Right forelimb (tissue), 1 donor: ENCODE results near the gene ZNF750.
A peak's percentile ranks its signal among the peaks of the same experiment; 100 is the strongest.

Experiments used
- DNase-seq: peaks from one replicate; pipeline ENCODE4 v3.0.0-alpha.2; 2018

ZNF750 gene

DNA sequence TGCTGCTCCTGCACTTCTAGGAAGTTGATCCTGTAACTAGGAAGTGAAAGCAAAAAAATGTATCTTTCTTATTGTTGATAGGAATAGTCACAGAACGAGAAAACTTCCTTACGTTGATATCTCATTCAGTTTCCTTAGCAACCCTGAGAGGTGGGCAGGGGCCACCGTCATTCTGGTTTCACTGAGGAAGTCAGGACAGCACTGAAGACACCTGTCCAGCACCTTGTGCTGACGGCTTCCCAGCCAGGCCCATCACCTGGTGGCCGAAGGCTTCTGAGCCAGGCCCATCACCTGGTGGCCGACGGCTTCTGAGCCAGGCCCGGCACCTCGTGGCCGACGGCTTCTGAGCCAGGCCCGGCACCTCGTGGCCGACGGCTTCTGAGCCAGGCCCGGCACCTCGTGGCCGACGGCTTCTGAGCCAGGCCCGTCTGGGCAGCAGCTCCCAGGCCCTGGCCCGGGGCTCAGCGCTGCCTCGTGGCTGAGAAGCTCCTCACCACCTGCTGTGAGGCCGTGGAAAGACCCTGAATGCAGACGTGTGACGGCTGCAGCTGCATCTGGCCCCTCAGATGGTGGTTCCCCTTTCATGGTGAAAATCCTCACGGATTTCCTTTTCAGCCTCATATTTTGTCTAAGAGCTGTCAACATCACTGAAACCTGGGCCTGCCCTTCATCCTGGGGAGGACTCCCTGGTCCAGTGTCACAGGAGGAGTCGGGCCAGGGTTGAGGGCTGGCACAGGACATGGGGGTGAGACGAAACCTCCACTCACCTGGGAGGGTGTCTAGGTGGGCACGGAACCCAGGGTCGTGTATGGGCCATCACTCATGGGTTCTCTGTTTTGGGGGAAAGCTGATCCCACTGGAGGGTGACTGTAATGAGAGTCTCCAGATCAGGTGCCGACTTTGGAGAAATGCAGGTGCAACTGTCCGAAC lies 33.0 kb upstream of the ZNF750 start:
- DNase-seq: no peak

GRCh38 chr17:82871776-82872561 lies 32.1 kb upstream of the ZNF750 start:
- DNase-seq: no peak

DNA sequence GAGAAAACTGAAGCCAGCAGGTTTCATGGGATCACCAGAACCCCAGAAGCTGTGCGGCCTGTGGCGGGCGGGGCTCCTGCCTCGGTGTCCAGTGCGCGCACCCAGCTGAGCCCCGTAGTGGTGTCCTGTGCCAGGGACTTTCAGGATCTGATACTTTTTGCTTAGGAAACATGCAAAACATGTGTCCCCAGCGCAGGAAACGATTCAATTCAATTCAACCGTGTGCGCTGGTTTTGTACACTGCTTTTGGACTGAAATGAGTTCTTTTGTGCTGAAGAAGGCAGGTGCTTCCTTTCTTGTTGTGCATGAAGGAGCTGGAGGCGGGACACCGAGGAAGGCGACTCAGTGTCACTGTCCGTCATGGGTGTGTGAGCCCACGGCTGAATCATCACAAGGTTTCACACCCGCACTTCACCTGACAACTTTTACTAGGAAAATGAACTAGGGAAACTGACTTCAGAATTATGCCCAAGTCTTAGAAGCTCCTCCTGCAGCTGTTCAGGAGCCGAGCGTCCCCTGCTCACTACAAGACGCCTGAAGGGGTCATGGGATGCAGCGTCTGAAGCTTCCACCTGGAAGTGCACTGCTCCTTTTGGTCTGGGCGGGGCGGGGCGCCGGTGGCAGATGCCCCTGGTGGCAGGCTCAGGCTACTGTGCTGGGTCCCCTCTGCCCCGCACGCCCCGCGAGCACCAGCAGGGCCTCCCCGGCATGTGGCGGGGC lies 31.4 kb upstream of the ZNF750 start:
- no peak for DNase-seq

DNA sequence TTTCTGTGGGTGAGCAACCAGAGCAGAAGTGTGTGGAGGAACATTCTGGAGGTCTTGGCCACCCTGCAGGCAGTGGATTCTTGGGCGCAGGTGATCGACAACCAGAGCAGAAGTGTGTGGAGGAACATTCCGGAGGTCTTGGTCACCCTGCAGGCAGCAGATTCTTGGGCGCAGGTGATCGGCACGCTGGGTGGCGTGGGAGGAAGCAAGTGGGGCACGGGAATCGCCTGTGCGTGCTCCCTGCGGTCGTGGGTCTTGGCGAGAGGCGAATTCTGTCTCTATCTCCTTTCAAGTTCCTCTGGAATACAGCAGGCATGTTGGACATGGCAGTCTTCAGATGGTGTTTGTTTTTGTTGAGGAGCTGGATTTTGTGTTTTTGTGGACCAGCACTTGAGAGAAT lies 30.7 kb upstream of the ZNF750 start:
- DNase-seq: no peak

DNA sequence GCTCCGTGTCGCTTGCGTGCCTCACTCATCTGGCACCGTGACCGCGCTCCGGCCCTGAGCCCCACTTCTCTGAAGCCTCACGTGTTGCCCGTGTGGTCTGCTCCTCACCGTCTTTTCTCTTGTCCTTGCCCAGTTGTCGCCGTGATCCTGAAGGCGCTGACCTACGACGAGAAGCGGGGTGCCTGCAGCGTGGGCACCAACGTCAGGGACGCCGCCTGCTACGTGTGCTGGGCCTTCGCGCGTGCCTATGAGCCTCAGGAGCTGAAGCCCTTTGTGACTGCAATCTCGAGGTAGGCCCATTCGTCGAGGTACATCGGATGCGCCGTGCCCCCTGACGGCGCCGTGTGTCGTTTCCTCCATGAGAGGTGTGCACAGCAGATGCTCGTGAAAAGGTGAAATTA lies 30.3 kb upstream of the ZNF750 start:
- DNase-seq: no peak

DNA sequence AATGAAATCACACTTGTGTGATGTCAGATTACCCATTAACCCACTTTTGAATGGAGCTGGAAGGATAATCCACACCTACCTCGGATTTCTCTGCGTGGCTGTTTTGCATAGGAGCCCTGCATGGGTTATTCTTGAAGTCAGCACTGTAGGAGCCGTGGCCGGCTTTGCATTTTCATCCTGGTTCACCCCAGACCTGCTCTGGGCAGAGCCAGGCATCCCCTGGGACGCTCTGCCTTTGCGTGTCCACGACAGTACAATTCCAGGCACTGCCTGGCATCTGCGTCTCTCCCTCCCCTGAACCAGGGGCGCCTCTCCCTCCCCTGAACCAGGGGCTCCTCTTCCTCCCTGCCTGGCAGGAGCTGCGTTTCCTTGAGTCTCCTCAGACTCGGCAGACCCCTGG lies 29.7 kb upstream of the ZNF750 start:
- no peak for DNase-seq

- no peak for DNase-seq
Measured at GRCh38 chr17:82868715-82869131, 28.9 kb upstream of the ZNF750 start.

- no peak for DNase-seq
Measured at GRCh38 chr17:82867763-82868325, 28.0 kb upstream of the ZNF750 start.

DNA sequence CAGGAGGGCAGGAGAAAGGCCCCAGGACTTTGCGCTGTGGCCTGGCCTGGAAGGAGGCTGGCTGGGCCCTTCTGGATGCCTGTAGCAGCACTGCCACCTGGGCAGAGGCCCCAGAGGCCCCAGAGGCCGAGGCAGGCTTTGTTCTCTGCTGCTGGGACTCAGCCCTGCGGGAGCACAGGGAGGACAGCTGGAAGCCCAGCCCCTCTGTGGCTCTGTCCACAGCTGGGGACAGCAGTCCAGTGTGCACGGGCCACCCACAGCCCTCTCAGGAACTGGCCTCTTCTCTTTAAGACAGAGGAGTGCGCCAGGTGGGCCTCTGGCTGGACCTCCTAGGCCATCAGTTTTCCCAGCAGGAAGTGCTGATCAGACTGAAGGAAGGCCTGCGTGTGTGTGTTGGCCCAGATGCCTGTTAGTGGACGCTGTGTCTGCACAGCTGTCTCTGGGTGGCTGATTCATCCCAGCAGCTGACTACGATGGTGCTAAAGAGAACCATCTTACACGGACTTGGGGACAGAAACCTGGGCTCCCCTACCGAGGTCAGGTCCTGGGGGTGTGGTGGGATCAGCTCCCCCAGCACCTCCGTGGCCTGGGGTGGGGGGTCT lies 26.9 kb upstream of the ZNF750 start:
- DNase-seq: peak; percentile 75

DNA sequence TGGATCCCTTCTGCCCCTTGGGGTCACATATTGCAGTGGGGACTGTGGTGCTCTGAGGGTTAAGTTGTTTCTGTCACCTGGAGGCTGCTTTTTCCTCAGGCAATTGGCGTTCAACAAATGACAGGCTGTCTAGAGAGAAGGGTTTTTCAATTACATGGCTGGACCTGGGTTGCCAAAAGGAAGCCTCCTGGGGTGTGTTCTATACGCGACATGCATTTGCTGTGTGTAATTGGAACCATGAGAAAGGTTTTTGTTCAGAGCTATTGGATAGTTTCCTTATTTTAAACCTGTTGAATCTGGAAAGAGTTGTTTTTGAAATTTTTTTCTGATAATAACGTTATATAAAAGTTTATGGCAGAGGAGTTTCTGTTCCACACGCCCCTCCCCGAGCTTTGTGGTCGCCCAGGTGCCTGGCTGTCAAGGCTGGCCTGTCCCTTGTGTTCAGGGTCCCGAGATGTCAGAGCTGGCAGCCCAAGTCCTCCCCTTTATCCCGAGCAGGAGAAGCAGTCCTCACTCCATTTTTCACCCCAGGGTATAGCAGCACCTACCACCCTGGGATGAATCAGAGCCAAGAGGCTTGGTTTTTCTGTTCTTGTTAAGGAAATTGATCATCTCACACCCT lies 26.1 kb upstream of the ZNF750 start:
- no peak for DNase-seq

DNA sequence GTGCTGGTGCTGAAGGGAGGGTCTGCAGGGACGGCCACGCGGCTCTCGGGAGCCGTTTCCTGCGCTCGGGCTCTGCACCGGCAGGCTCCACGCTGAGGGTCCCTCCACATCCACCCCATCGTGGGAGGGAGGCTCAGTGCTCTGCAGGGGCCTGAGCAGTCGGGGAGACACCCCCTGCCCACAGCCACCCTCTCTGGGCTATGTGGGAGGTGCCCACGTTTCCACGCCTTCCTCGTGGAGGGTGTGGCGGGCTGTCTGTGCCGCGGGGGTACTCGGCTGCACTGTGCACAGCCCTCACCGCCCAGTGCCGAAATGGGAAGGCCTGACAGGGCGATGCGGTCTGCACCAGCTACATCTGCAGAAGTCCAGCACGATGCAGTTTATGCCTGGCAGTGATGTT lies 25.5 kb upstream of the ZNF750 start:
- no peak for DNase-seq

GRCh38 chr17:82864713-82865248 lies 25.0 kb upstream of the ZNF750 start:
- no peak for DNase-seq

- no peak for DNase-seq
Measured at GRCh38 chr17:82863941-82864712, 24.3 kb upstream of the ZNF750 start.

GRCh38 chr17:82863383-82863940 lies 23.6 kb upstream of the ZNF750 start:
- no peak for DNase-seq

DNA sequence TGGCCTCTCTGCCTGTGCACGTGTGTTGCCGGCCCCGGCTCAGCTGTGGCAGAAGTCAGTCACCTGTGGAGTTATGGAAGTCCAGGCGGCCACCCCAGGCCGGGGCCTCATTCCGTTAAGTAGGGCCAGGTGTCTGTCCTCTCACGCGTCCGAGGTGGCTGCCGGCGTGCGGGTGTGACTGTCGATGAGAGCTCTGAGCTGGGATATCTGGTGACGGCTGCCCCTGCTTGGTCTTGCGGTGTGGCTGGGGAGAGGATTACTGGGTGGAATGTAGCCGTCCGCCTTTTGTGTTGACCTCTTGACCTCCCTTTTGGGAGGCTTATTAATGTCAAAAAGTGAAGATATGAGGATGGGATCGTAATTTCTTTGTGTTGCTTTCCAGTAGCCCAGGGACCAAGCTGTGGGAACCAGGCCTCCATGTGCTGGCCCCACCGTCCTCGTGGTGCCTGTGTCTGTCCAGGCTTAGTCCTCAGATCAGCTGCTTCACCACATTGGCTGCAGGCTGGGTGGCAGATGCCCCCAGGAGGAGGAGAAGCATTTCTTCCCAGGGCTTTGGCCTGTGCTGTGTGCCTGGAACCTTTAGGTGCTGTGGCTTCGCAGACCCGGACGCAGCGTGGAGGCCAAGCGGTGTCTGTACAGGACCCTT lies 23.0 kb upstream of the ZNF750 start:
- no peak for DNase-seq

DNA sequence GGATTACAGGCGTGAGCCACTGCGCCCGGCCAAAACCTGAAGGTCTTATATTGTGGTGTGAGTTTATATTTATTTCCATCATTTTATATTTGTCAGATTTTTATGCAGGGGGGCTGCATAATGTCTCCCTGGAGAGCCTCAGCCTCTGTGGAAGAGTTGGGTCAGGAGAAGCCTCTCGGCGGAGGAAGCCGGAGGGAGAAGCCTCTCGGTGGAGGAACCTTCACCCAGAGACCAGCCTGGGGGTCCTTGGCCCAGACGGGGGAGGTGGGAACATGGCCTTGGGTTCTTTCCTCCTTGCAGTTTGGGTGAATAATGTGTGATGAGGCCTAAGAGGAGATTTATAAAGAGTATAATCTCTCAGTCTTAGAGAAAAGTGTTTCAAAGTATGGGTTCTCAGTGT lies 22.4 kb upstream of the ZNF750 start:
- no peak for DNase-seq

DNA sequence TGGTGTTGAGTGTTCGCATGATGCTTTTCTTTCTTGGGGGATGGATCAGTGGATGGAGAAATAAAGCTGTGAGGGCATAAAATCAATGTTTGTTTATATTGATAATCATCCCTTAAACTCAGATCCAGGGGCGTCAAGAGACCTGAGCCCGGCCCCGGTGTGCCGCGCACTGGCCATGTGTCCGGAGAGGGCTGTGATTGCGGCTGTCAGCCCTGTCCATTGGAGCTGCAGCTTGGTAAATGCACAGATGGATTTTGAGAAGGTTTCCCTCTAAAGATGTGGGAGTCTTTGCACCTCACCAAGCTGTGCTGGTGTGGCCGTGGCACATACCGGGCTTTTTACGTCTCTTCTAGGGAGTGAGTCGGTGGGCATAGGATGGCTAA lies 21.6 kb upstream of the ZNF750 start:
- DNase-seq: no peak

GRCh38 chr17:82860606-82861392 lies 21.0 kb upstream of the ZNF750 start:
- no peak for DNase-seq
